Measurements from ENCODE around the gene CNIH2. TPM values are rescaled to one million over a fixed set of nuclear protein-coding genes. Genes with fewer than 3 reads are reported as not detected.

Gene CNIH2
- total RNA-seq, 8 experiments from 2014 or later: 0.41 to 53.9 (median 32.4) TPM

DNA sequence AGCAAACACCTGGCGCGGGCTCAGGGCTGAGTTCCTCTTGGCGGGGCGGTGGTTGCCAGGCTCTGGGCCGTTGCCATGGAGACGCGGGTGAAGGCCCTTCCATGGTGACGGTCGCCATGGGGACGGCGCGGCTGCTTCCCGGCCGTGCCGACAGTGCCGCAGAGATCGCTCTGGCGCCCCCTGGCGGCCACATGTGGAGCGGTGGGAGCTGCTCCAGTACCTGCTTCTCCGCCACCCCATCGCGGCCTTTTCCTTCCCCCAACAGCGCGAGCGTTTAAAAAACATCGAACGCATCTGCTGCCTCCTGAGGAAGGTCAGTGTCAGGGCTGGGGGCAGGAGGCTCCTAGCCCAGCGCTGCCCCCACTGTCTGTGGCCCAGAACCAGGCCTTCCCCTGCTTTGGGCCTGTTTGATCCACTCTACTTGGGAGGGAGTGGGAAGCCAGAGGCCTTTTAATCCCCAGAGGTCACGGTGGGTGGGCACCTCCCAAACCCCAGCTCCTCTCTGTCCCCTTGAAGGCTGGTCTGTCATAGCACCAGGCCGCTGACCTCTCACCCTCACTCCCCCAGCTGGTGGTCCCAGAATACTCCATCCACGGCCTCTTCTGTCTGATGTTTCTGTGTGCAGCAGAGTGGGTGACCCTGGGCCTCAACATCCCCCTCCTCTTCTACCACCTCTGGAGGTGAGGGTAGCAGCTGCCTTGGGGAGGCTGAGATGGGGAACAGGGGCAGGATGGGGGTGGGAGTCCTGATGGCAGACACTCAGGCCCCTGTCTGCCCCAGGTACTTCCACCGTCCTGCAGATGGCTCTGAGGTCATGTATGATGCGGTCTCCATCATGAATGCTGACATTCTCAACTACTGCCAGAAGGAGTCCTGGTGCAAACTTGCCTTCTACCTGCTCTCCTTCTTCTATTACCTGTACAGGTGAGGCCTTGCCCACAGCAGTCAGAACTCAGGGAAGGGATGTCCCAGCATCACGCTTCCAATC is 4.8 kb downstream of the CNIH2 start:
- ATAC-seq (replicated peaks in 6 of 8): peak; percentile 70 to 92 (median 73)
- H3K27ac ChIP-seq: peak overlapping the region; percentile 60 to 74
- in situ Hi-C loops (cut with MboI; ENCODE audit: low pct_unique_long_range_greater_than_20kb in 2 of 9, low sequenced_read_pairs in 9 of 9, unreplicated experiment in 9 of 9): no loop called here
- peak overlapping the region in 2 of 5 donors; percentile 4 to 21 for H3K4me3 ChIP-seq
- peaks cover 43 to 46% of the 10 kb centered on the region in 2 donors for H3K4me1 ChIP-seq (replicated peaks in 1 of 2)
- 0 to 100% (median 54%) methylated on average over 1 to 6 of the region's 35 CpGs; no CpG with 5 or more reads in 6 of the 10 experiments for WGBS, 10 experiments

- ATAC-seq (replicated peaks in 6 of 8): no peak
- H3K4me1 ChIP-seq (replicated peaks in 1 of 2): peaks cover 48 to 50% of the 10 kb centered on the region in 2 donors
- H3K27ac ChIP-seq: no peak overlapping the region
These were observed 5.6 kb downstream of the CNIH2 start for GRCh38 chr11:66283461-66284105.

GRCh38 chr11:66284526-66285078 is 6.6 kb downstream of the CNIH2 start:
- no peak overlapping the region for H3K27ac ChIP-seq
- peaks cover 46% of the 10 kb centered on the region in 2 donors for H3K4me1 ChIP-seq (replicated peaks in 1 of 2)
- in situ Hi-C loops (cut with MboI; ENCODE audit: low pct_unique_long_range_greater_than_20kb in 2 of 9, low sequenced_read_pairs in 9 of 9, unreplicated experiment in 9 of 9): no loop called here
- no peak overlapping the region for H3K4me3 ChIP-seq
- WGBS, 10 experiments: 100% methylated on average over 1 to 3 of the region's 16 CpGs; no CpG with 5 or more reads in 5 of the 10 experiments
- ATAC-seq (replicated peaks in 6 of 8): no peak

More at GRCh38 chr11:66283461-66284105, 5.6 kb downstream of the CNIH2 start:
- H3K4me3 ChIP-seq: no peak overlapping the region
- in situ Hi-C loops (cut with MboI; ENCODE audit: low pct_unique_long_range_greater_than_20kb in 2 of 9, low sequenced_read_pairs in 9 of 9, unreplicated experiment in 9 of 9): no loop called here
- WGBS, 10 experiments: no CpG with 5 or more reads among the region's 14 CpGs

GRCh38 chr11:66285250-66285947 is 7.4 kb downstream of the CNIH2 start:
- WGBS, 10 experiments: 80 to 100% (median 92%) methylated on average over 1 to 4 of the region's 13 CpGs; no CpG with 5 or more reads in 5 of the 10 experiments
- in situ Hi-C loops (cut with MboI; ENCODE audit: low pct_unique_long_range_greater_than_20kb in 2 of 9, low sequenced_read_pairs in 9 of 9, unreplicated experiment in 9 of 9): no loop called here
- H3K4me1 ChIP-seq (replicated peaks in 1 of 2): peaks cover 45 to 46% of the 10 kb centered on the region in 2 donors

GRCh38 chr11:66286699-66287098 is 8.7 kb downstream of the CNIH2 start:
- peaks cover 36 to 47% of the 10 kb centered on the region in 2 donors for H3K4me1 ChIP-seq (replicated peaks in 1 of 2)

More at GRCh38 chr11:66285250-66285947, 7.4 kb downstream of the CNIH2 start:
- no peak overlapping the region for H3K4me3 ChIP-seq
- no peak overlapping the region for H3K27ac ChIP-seq
- ATAC-seq (replicated peaks in 6 of 8): no peak

GRCh38 chr11:66287211-66287888 is 9.4 kb downstream of the CNIH2 start:
- in situ Hi-C loops (cut with MboI; ENCODE audit: low pct_unique_long_range_greater_than_20kb in 2 of 9, low sequenced_read_pairs in 9 of 9, unreplicated experiment in 9 of 9): no loop called here
- ATAC-seq (replicated peaks in 6 of 8): no peak

More at GRCh38 chr11:66286699-66287098, 8.7 kb downstream of the CNIH2 start:
- no peak for ATAC-seq (replicated peaks in 6 of 8)
- Histone ChIP-seq H3K4me3 (no peak overlapping the region), H3K27ac (no peak overlapping the region)
- in situ Hi-C loops (cut with MboI; ENCODE audit: low pct_unique_long_range_greater_than_20kb in 2 of 9, low sequenced_read_pairs in 9 of 9, unreplicated experiment in 9 of 9): no loop called here
- WGBS, 10 experiments: 80 to 93% (median 87%) methylated on average over 1 to 3 of the region's 5 CpGs; no CpG with 5 or more reads in 6 of the 10 experiments

GRCh38 chr11:66287889-66288670 is 10.1 kb downstream of the CNIH2 start:
- 6 to 90% (median 40%) methylated on average over 1 to 14 of the region's 20 CpGs; no CpG with 5 or more reads in 4 of the 10 experiments for WGBS, 10 experiments
- no peak for ATAC-seq (replicated peaks in 6 of 8)

More at GRCh38 chr11:66287211-66287888, 9.4 kb downstream of the CNIH2 start:
- peak overlapping the region; percentile 94 to 98 for H3K27ac ChIP-seq
- peak overlapping the region in 3 of 5 donors; percentile 47 to 52 (median 51) for H3K4me3 ChIP-seq
- peaks cover 30 to 46% of the 10 kb centered on the region in 2 donors for H3K4me1 ChIP-seq (replicated peaks in 1 of 2)
- 0 to 92% (median 73%) methylated on average over 1 to 3 of the region's 10 CpGs; no CpG with 5 or more reads in 6 of the 10 experiments for WGBS, 10 experiments

GRCh38 chr11:66288671-66289547 is 10.9 kb downstream of the CNIH2 start, which contains the start of gene YIF1A:
YIF1A (minus strand) TSS chr11:66289143; CDS start chr11:66288985, 158 bp downstream.
- peak within 1 kb of the TSS; percentile 53 to 65 (median 55) for H3K4me3 ChIP-seq
- peaks cover 22 to 41% of the 10 kb centered on the region in 2 donors for H3K4me1 ChIP-seq (replicated peaks in 1 of 2)
- in situ Hi-C loops (cut with MboI; ENCODE audit: low pct_unique_long_range_greater_than_20kb in 2 of 9, low sequenced_read_pairs in 9 of 9, unreplicated experiment in 9 of 9): no loop called here
- peak within 1 kb of the TSS; percentile 97 to 99 for H3K27ac ChIP-seq
- ATAC-seq (replicated peaks in 6 of 8): peak; percentile 82 to 95 (median 86)
- 0 to 3% (median 0%) methylated on average over 5 to 18 of the region's 87 CpGs; no CpG with 5 or more reads in 5 of the 10 experiments for WGBS, 10 experiments

More at GRCh38 chr11:66287889-66288670, 10.1 kb downstream of the CNIH2 start:
- peak overlapping the region; percentile 94 to 98 for H3K27ac ChIP-seq
- H3K4me3 ChIP-seq: peak overlapping the region; percentile 47 to 55 (median 51)
- in situ Hi-C loops (cut with MboI; ENCODE audit: low pct_unique_long_range_greater_than_20kb in 2 of 9, low sequenced_read_pairs in 9 of 9, unreplicated experiment in 9 of 9): no loop called here
- H3K4me1 ChIP-seq (replicated peaks in 1 of 2): peaks cover 24 to 46% of the 10 kb centered on the region in 2 donors

GRCh38 chr11:66289548-66290329 is 11.8 kb downstream of the CNIH2 start:
- WGBS, 10 experiments: 0 to 60% (median 8%) methylated on average over 2 to 8 of the region's 36 CpGs; no CpG with 5 or more reads in 3 of the 10 experiments
- H3K4me1 ChIP-seq (replicated peaks in 1 of 2): peaks cover 22 to 41% of the 10 kb centered on the region in 2 donors
- peak overlapping the region; percentile 52 to 65 (median 54) for H3K4me3 ChIP-seq
- in situ Hi-C loops (cut with MboI; ENCODE audit: low pct_unique_long_range_greater_than_20kb in 2 of 9, low sequenced_read_pairs in 9 of 9, unreplicated experiment in 9 of 9): no loop called here
- ATAC-seq (replicated peaks in 6 of 8): peak; percentile 20 to 67 (median 42)
- peak overlapping the region; percentile 97 to 99 for H3K27ac ChIP-seq

GRCh38 chr11:66290330-66290621 is 12.3 kb downstream of the CNIH2 start:
- 20 to 100% (median 67%) methylated on average over 1 to 2 of the region's 2 CpGs; no CpG with 5 or more reads in 3 of the 10 experiments for WGBS, 10 experiments
- in situ Hi-C loops (cut with MboI; ENCODE audit: low pct_unique_long_range_greater_than_20kb in 2 of 9, low sequenced_read_pairs in 9 of 9, unreplicated experiment in 9 of 9): no loop called here

More at GRCh38 chr11:66290330-66290621, 12.3 kb downstream of the CNIH2 start:
- Histone ChIP-seq H3K4me1 (replicated peaks in 1 of 2) (peaks cover 22 to 41% of the 10 kb centered on the region in 2 donors), H3K27ac (peak overlapping the region; percentile 97 to 99), H3K4me3 (peak overlapping the region in 4 of 5 donors; percentile 52 to 65 (median 55))
- ATAC-seq (replicated peaks in 6 of 8): no peak

Measured in motor neuron (in vitro differentiated cells).